ENCODE measurements around the gene CFAP74. TPM values are rescaled to one million over a fixed set of nuclear protein-coding genes. Genes with fewer than 3 reads are reported as not detected.

Gene CFAP74
- total and polyA plus RNA-seq, 2 of the 13 experiments (the other 11 are each of a cell fraction or from before 2014, with no cell fraction given), result 0.27 to 0.62 TPM

DNA sequence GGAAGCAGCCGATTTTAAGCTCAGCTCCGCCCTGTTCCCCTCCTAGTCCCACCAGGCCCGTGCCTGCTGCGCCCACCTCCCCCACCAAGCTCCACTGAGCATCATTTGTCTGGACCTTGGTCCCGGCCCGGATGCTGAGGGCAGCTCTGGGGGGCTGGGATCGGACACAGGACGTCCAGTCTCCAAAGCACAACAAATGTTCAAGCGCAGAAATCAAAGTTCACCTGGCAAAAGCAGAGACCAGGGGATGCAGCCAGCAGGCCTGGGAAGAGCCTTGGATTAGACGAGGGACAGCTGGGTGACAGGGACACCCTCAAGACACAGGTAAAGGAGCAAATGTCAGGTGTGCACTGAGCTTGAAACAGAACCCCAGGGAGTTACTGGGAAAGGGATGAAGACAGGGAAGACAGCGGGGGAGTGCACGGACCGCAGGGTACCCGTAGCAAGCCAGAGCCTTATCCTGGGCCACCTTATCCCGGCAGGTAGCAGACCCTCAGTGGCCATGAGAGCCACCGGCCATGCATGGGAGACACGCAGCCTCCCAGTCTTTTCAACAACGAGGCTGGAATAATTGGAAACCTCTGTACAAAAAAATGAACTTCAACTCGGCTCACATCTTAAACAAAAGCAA, 62.3 kb downstream of the CFAP74 start (continued):
- TF ChIP-seq ARID4A (CRISPR knock-in tag; IDR thresholded peaks at IDR 0.05; ENCODE audit: borderline replicate concordance) (peak; percentile 72; the same call in 1 of the 2 replicates), SMC3 (IDR thresholded peaks at IDR 0.05; ENCODE audit: low read length) (no peak), BHLHE40 (IDR thresholded peaks at IDR 0.05; ENCODE audit: low read length) (no peak), SAP130 (CRISPR knock-in tag; IDR thresholded peaks at IDR 0.05; ENCODE audit: low read depth) (peak; percentile 92), HNF4G (IDR thresholded peaks at IDR 0.05; ENCODE audit: borderline replicate concordance, low read depth, low read length) (peak; percentile 97), HNF4G (CRISPR knock-in tag; IDR thresholded peaks at IDR 0.05; ENCODE audit: borderline replicate concordance, low read depth) (peak; percentile 95; the same call in 1 of the 2 replicates), ZNF878 (CRISPR knock-in tag; IDR thresholded peaks at IDR 0.05) (no peak), ZNF772 (CRISPR knock-in tag; IDR thresholded peaks at IDR 0.05) (peak; percentile 81; the same call in 1 of the 2 replicates), GATAD1 (CRISPR knock-in tag; IDR thresholded peaks at IDR 0.05) (0 out of 2 replicates have a peak, but pooled peaks have one; percentile 35), MLX (CRISPR knock-in tag; IDR thresholded peaks at IDR 0.05) (peak; percentile 80), SOX13 (IDR thresholded peaks at IDR 0.05) (no peak; the same call in 1 of the 2 replicates), SOX13 (CRISPR knock-in tag; conservative IDR thresholded peaks at IDR 0.05 in 1 of 2, IDR thresholded peaks at IDR 0.05 in 1 of 2) (peak in 1 of 2 experiments; percentile 71; a peak in 2 of 4 replicates), ATM (IDR thresholded peaks at IDR 0.05; ENCODE audit: borderline replicate concordance) (no peak), ZNF678 (CRISPR knock-in tag; IDR thresholded peaks at IDR 0.05) (no peak)
- TF ChIP-seq, protein P1, sequence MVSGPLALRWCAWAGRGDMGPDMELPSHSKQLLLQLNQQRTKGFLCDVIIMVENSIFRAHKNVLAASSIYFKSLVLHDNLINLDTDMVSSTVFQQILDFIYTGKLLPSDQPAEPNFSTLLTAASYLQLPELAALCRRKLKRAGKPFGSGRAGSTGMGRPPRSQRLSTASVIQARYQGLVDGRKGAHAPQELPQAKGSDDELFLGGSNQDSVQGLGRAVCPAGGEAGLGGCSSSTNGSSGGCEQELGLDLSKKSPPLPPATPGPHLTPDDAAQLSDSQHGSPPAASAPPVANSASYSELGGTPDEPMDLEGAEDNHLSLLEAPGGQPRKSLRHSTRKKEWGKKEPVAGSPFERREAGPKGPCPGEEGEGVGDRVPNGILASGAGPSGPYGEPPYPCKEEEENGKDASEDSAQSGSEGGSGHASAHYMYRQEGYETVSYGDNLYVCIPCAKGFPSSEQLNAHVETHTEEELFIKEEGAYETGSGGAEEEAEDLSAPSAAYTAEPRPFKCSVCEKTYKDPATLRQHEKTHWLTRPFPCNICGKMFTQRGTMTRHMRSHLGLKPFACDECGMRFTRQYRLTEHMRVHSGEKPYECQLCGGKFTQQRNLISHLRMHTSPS (CRISPR knock-in tag; IDR thresholded peaks at IDR 0.05; ENCODE audit: low read depth), result peak; percentile 82; the same call in 1 of the 2 replicates
- TF ChIP-seq, protein P2, sequence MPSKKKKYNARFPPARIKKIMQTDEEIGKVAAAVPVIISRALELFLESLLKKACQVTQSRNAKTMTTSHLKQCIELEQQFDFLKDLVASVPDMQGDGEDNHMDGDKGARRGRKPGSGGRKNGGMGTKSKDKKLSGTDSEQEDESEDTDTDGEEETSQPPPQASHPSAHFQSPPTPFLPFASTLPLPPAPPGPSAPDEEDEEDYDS (CRISPR knock-in tag; IDR thresholded peaks at IDR 0.05), result peak; percentile 84
- TF ChIP-seq, protein P3, sequence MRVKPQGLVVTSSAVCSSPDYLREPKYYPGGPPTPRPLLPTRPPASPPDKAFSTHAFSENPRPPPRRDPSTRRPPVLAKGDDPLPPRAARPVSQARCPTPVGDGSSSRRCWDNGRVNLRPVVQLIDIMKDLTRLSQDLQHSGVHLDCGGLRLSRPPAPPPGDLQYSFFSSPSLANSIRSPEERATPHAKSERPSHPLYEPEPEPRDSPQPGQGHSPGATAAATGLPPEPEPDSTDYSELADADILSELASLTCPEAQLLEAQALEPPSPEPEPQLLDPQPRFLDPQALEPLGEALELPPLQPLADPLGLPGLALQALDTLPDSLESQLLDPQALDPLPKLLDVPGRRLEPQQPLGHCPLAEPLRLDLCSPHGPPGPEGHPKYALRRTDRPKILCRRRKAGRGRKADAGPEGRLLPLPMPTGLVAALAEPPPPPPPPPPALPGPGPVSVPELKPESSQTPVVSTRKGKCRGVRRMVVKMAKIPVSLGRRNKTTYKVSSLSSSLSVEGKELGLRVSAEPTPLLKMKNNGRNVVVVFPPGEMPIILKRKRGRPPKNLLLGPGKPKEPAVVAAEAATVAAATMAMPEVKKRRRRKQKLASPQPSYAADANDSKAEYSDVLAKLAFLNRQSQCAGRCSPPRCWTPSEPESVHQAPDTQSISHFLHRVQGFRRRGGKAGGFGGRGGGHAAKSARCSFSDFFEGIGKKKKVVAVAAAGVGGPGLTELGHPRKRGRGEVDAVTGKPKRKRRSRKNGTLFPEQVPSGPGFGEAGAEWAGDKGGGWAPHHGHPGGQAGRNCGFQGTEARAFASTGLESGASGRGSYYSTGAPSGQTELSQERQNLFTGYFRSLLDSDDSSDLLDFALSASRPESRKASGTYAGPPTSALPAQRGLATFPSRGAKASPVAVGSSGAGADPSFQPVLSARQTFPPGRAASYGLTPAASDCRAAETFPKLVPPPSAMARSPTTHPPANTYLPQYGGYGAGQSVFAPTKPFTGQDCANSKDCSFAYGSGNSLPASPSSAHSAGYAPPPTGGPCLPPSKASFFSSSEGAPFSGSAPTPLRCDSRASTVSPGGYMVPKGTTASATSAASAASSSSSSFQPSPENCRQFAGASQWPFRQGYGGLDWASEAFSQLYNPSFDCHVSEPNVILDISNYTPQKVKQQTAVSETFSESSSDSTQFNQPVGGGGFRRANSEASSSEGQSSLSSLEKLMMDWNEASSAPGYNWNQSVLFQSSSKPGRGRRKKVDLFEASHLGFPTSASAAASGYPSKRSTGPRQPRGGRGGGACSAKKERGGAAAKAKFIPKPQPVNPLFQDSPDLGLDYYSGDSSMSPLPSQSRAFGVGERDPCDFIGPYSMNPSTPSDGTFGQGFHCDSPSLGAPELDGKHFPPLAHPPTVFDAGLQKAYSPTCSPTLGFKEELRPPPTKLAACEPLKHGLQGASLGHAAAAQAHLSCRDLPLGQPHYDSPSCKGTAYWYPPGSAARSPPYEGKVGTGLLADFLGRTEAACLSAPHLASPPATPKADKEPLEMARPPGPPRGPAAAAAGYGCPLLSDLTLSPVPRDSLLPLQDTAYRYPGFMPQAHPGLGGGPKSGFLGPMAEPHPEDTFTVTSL (CRISPR knock-in tag; IDR thresholded peaks at IDR 0.05; ENCODE audit: borderline replicate concordance), result 0 out of 2 replicates have a peak, but pooled peaks have one; percentile 41

All from HepG2 (cell line).